HFFc6 (cell line): ENCODE data around the gene GUCA1A. TPM values are rescaled to one million over a fixed set of nuclear protein-coding genes. Genes with fewer than 3 reads are reported as not detected.
"Not testable (repeated sequence)": the region's sequence is repeated elsewhere in the genome, so short reads cannot be mapped to it uniquely, and the experiment has no call there.

Experiments
- DNase-seq: peaks from one replicate; pipeline ENCODE4 v3.0.0-alpha.2; 2018
- H3K27ac Mint-ChIP-seq: 2 replicates; pipeline ENCODE4 v1.8.0; 2020; ENCODE audit warnings: mild to moderate bottlenecking, mixed read lengths
- H3K27me3 Mint-ChIP-seq: 2 replicates; pipeline ENCODE4 v1.8.0; 2021; ENCODE audit warnings: mild to moderate bottlenecking, moderate library complexity, mixed read lengths; ENCODE audit not compliant: insufficient read depth
- H3K36me3 Mint-ChIP-seq: 2 replicates; pipeline ENCODE4 v1.8.0; 2021; ENCODE audit warnings: low read depth, mixed read lengths
- H3K4me1 Mint-ChIP-seq: 2 replicates; pipeline ENCODE4 v1.8.0; 2020; ENCODE audit warnings: low read depth, mixed read lengths
- H3K4me3 Mint-ChIP-seq: 2 replicates; pipeline ENCODE4 v1.8.0; 2020; ENCODE audit warnings: mild to moderate bottlenecking, moderate library complexity, mixed read lengths
- H3K9me3 Mint-ChIP-seq: 2 replicates; pipeline ENCODE4 v1.8.0; 2020; ENCODE audit warnings: mild to moderate bottlenecking, mixed read lengths
- total RNA-seq, 6 experiments: library from RNA; stranded (reverse); fragmentation: NEBNext Ultra II Directional; extraction: Animal tissue kit (Norgen Biotek cat#: 25700); gene quantifications; 2 replicates in 1 of 6; 3 replicates in 5 of 6; pipeline ENCODE4 v1.2.3, GENCODE V29; 2021
- TF ChIP-seq, protein P1 (sequence below): fragments of 200-600 bp; sonication (generic); IDR thresholded peaks from 2 replicates; pipeline ENCODE4 v1.5.0; 2021; ENCODE audit warnings: antibody characterized with exemption, mild to moderate bottlenecking

Gene GUCA1A
- total RNA-seq, 6 experiments from 2014 or later, result not detected

- Mint-ChIP-seq H3K4me1 (peaks cover 17% of the 10 kb centered on the region), H3K36me3 (no peaks in the 10 kb centered on the region), H3K27me3 (peaks cover 7% of the 10 kb centered on the region), H3K9me3 (no peaks in the 10 kb centered on the region), H3K27ac (no peak overlapping the region), H3K4me3 (no peak overlapping the region)
- no peak for DNase-seq
- TF ChIP-seq, protein P1, sequence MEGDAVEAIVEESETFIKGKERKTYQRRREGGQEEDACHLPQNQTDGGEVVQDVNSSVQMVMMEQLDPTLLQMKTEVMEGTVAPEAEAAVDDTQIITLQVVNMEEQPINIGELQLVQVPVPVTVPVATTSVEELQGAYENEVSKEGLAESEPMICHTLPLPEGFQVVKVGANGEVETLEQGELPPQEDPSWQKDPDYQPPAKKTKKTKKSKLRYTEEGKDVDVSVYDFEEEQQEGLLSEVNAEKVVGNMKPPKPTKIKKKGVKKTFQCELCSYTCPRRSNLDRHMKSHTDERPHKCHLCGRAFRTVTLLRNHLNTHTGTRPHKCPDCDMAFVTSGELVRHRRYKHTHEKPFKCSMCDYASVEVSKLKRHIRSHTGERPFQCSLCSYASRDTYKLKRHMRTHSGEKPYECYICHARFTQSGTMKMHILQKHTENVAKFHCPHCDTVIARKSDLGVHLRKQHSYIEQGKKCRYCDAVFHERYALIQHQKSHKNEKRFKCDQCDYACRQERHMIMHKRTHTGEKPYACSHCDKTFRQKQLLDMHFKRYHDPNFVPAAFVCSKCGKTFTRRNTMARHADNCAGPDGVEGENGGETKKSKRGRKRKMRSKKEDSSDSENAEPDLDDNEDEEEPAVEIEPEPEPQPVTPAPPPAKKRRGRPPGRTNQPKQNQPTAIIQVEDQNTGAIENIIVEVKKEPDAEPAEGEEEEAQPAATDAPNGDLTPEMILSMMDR, result no peak
These were observed 25.1 kb upstream of the GUCA1A start for GRCh38 chr6:42148058-42148457.

DNA sequence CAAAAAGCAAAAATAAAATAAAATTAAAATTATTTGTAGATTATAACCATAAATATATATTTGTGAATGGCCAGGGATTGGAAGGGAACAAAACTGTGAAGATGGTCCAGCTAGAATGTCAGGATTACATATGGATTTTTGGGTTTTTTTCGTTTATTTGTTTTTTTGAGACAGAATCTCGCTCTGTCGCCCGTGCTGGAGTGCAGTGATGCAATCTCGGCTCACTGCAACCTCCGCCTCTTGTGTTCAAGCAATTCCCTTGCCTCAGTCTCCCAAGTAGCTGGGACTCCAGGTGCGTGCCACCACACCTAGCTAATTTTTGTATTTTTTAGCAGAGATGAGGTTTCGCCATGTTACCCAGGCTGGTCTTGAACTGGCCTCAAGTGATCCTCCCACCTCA lies 22.9 kb upstream of the GUCA1A start:
- H3K9me3 Mint-ChIP-seq, result no peaks in the 10 kb centered on the region
- no peak overlapping the region for H3K27ac Mint-ChIP-seq
- H3K4me1 Mint-ChIP-seq, result peaks cover 6% of the 10 kb centered on the region
- no peak overlapping the region for H3K4me3 Mint-ChIP-seq
- H3K36me3 Mint-ChIP-seq, result no peaks in the 10 kb centered on the region
- DNase-seq, result no peak
- TF ChIP-seq, protein P1, result no peak
- H3K27me3 Mint-ChIP-seq, result peaks cover 11% of the 10 kb centered on the region

DNA sequence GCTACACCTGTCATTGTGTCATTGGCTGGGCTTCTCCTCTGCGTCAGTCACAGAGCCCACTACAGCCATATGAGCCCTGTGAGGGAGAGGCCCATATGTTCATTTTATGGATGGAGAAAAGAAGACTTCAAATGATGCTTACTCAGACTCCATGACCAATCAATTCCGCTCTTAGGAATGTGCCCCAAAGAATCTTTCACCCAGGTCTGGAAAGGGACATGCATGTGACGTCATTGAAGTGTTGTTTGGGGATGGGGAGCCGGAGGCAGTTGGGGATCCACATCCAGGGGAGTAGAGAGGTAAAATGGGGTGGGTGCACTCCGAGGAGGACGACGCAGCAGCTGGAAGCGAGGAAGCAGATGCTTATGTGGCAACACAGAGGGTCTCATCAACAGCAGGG lies 21.1 kb upstream of the GUCA1A start:
- TF ChIP-seq, protein P1, result no peak
- H3K9me3 Mint-ChIP-seq, result no peaks in the 10 kb centered on the region
- peaks cover 6% of the 10 kb centered on the region for H3K4me1 Mint-ChIP-seq
- no peak overlapping the region for H3K4me3 Mint-ChIP-seq
- H3K36me3 Mint-ChIP-seq, result no peaks in the 10 kb centered on the region
- no peak for DNase-seq
- H3K27me3 Mint-ChIP-seq, result peaks cover 9% of the 10 kb centered on the region
- H3K27ac Mint-ChIP-seq, result no peak overlapping the region

DNA sequence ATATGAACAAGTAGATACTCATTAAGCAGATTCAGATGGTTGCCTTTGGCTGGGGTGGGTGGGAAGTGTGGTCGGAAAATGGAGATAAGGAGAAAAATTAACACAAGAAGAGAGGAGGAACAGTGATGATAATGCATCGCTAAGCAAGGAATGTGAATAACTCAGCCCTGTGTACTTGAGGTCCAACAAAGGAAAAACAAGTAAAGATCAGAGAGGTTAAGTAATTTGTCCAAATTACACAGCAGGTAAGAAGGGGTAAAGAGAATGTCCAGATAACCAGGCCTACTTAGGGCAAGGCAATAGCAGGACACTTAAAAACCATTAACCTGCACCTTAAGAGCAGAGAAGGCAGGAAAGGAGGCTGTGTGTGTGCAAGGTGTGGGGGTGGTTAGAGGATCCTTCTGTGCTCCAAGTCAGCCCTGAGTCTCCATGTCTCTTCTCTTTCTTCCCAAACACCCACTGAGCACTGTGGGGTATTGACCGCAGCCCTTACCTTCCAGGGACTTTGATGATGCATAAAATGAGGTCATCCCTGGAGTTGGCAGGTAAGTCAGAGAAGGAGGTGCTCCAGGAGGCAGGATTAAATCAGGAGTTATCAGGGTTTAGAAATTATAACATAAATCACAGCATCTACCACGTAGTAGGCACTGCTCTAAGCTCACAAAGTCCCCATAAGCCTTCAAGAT lies 20.5 kb upstream of the GUCA1A start:
- not testable (repeated sequence) for H3K27me3 Mint-ChIP-seq, H3K27ac Mint-ChIP-seq, H3K4me3 Mint-ChIP-seq, DNase-seq, H3K9me3 Mint-ChIP-seq, H3K4me1 Mint-ChIP-seq, H3K36me3 Mint-ChIP-seq

GRCh38 chr6:42153921-42154320 lies 19.2 kb upstream of the GUCA1A start:
- H3K27me3 Mint-ChIP-seq, result peaks cover 9% of the 10 kb centered on the region
- no peaks in the 10 kb centered on the region for H3K36me3 Mint-ChIP-seq
- no peak for DNase-seq
- H3K4me1 Mint-ChIP-seq, result peaks cover 16% of the 10 kb centered on the region
- TF ChIP-seq, protein P1, result no peak
- H3K4me3 Mint-ChIP-seq, result no peak overlapping the region
- H3K27ac Mint-ChIP-seq, result no peak overlapping the region
- H3K9me3 Mint-ChIP-seq, result no peaks in the 10 kb centered on the region

DNA sequence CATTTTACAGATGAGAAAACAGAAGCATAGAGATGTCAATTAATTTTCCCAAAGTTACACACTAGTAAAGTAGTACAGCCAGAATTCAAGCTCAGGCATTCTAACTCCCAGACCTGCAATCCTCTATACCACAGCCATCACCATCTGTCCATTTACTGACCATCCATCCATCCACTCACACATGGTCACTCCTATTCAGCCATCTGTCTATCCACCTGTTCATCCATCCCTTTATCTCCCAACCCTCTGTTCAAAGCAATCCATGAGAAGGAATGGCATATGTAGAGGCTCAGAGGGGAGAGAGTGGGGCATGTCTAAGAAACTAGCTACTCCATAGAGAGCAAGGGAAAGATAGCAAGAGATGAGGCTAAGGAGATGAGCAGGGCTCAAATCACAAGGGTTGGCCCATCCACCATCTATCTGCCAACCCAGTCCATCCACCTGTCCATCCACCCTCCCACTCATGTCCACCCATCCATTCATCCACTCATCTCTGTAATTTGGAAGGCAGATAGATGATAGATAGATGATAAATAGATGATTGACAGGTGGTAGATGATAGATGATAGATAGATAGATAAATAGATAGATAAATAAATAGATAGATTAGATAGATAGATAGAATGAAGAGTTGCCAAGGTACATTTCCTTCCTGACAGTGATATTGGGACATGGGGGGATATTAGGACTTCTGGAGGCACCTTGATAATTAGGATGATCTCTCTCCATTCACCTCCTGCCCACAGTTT lies 18.5 kb upstream of the GUCA1A start:
- H3K9me3 Mint-ChIP-seq, result no peaks in the 10 kb centered on the region
- H3K27me3 Mint-ChIP-seq, result peaks cover 12% of the 10 kb centered on the region
- H3K36me3 Mint-ChIP-seq, result no peaks in the 10 kb centered on the region
- TF ChIP-seq, protein P1, result no peak
- H3K4me3 Mint-ChIP-seq, result no peak overlapping the region
- H3K4me1 Mint-ChIP-seq, result peaks cover 16% of the 10 kb centered on the region
- no peak overlapping the region for H3K27ac Mint-ChIP-seq
- DNase-seq, result no peak
